Transverse colon (tissue), 4 donors: Measurements from ENCODE around the gene BLCAP. TPM values are rescaled to one million over a fixed set of nuclear protein-coding genes. Genes with fewer than 3 reads are reported as not detected.

Experiments
- DNase-seq: peaks from one replicate; pipeline ENCODE4 v3.0.0-alpha.2; 2019
- H3K27ac ChIP-seq, 4 donors: fragments of 200-600 bp; sonication (generic); 2 replicates each; pipeline ENCODE4 v1.5.1; 2016 to 2018; ENCODE audit warnings: inconsistent platforms in 4 of 4
- H3K27me3 ChIP-seq: fragments of 200-600 bp; sonication (generic); 2 replicates; pipeline ENCODE4 v1.5.1; 2017; ENCODE audit warnings: inconsistent platforms
- H3K36me3 ChIP-seq, 4 donors: fragments of 200-600 bp; sonication (generic); 2 replicates each; pipeline ENCODE4 v1.5.1; 2017 to 2019; ENCODE audit warnings: inconsistent platforms in 4 of 4
- H3K4me1 ChIP-seq, 4 donors: fragments of 200-600 bp; sonication (generic); 2 replicates each; pipeline ENCODE4 v1.5.1; 2017 to 2020; ENCODE audit warnings: inconsistent platforms in 4 of 4
- H3K4me3 ChIP-seq, 4 donors: fragments of 200-600 bp; sonication (generic); 1 replicate in 1 of 4; 2 replicates in 3 of 4; pipeline versions ENCODE4 v1.5.1 to v1.6.1; 2017 to 2019; ENCODE audit warnings: inconsistent platforms in 4 of 4
- H3K9me3 ChIP-seq, 2 donors: fragments of 200-600 bp; sonication (generic); 2 replicates each; pipeline ENCODE4 v1.5.1; 2017 to 2019; ENCODE audit warnings: inconsistent platforms in 2 of 2
- CTCF ChIP-seq, 5 experiments: fragments of 200-600 bp in 3 of 5; fragments of 450-650 bp in 2 of 5; sonication (generic) in 3 of 5; IDR thresholded peaks; 1 replicate in 2 of 5; 2 replicates in 3 of 5; pipeline ENCODE4 v1.5.1; 2016 to 2017; ENCODE audit warnings: antibody characterized with exemption in 5 of 5, inconsistent platforms in 3 of 5, mild to moderate bottlenecking in 2 of 5, moderate library complexity in 1 of 5
- EP300 ChIP-seq: sonication (generic); formaldehyde crosslinking; IDR thresholded peaks from one replicate; pipeline ENCODE4 v1.6.1; 2017; ENCODE audit warnings: antibody characterized with exemption, low read depth
- POLR2A ChIP-seq: fragments of 450-650 bp; IDR thresholded peaks from one replicate; pipeline ENCODE4 v1.6.1; 2016; ENCODE audit warnings: antibody characterized with exemption, mild to moderate bottlenecking, moderate library complexity
- POLR2AphosphoS5 ChIP-seq, 3 donors: sonication (generic); formaldehyde crosslinking; IDR thresholded peaks; one replicate each; pipeline ENCODE4 v1.6.1; 2016; ENCODE audit warnings: antibody characterized with exemption in 3 of 3
- WGBS, 2 donors: methylation state at CpG; one replicate each; pipeline ENCODE4 v1.1.5; 2018; ENCODE audit warnings: low coverage in 1 of 2; 5-methylcytosine and 5-hydroxymethylcytosine counted together
- in situ Hi-C, 4 donors: fragments of 200-750 bp; cut with MboI; loops; one replicate each; pipeline versions ENCODE4 v1.15.0 to v1.15.1; 2017; ENCODE audit warnings: low sequenced_read_pairs in 3 of 4, low pct_ligation_motif_present in 1 of 4, low pct_unique_long_range_greater_than_20kb in 1 of 4
- intact Hi-C: fragments of 100-400 bp; cut with DNase I; formaldehyde crosslinking; loops from one replicate; pipeline ENCODE4 v1.15.1; 2023; ENCODE audit warnings: low total_unique reads
- total RNA-seq, 4 donors: library from RNA; depleted of rRNA; stranded (reverse); fragments of >200 nt; gene quantifications; one replicate each; pipeline ENCODE4 v1.1.0, GENCODE V29; 2016

Gene BLCAP
- total RNA-seq, 4 donors from 2014 or later = 80.8 to 283 (median 117) TPM

GRCh38 chr20:37565134-37565811 is 37.6 kb upstream of the BLCAP start:
- H3K4me3 ChIP-seq = no peak overlapping the region
- intact Hi-C loops = loop anchor here (5.0 kb wide), 1 partner anchor 427 kb away; no protein-coding TSS in a partner anchor
- no peak for DNase-seq
- no peak overlapping the region for H3K27ac ChIP-seq
- TF ChIP-seq POLR2AphosphoS5 (IDR thresholded peaks at IDR 0.05) (no peak), POLR2A (no peak), EP300 (no peak), CTCF (IDR thresholded peaks at IDR 0.05) (no peak)
- H3K27me3 ChIP-seq = peaks cover 91% of the 10 kb centered on the region
- 62% methylated on average over 14 of the region's 14 CpGs; no CpG with 5 or more reads in 1 of the 2 donors for WGBS, 2 donors
- H3K9me3 ChIP-seq = no peaks in the 10 kb centered on the region
- peaks cover 4 to 5% (median 5%) of the 10 kb centered on the region in 4 donors for H3K4me1 ChIP-seq
- H3K36me3 ChIP-seq = no peaks in the 10 kb centered on the region
- in situ Hi-C loops = loop anchor here in 3 of 4 donors (25.0 kb wide), 2 partner anchors 422 to 672 kb away; no protein-coding TSS in a partner anchor

- 52% methylated on average over 6 of the region's 34 CpGs; no CpG with 5 or more reads in 1 of the 2 donors for whole genome bisulfite sequencing, 2 donors
- TF ChIP-seq POLR2A (no peak), CTCF (IDR thresholded peaks at IDR 0.05) (peak; percentile 71 to 89 (median 85))
- H3K9me3 ChIP-seq = no peaks in the 10 kb centered on the region
- DNase-seq = peak; percentile 44
- intact Hi-C loops = loop anchor here (5.0 kb wide), 1 partner anchor 428 kb away; no protein-coding TSS in a partner anchor
- H3K27ac ChIP-seq = no peak overlapping the region
- no peak overlapping the region for H3K4me3 ChIP-seq
- in situ Hi-C loops = loop anchor here in 3 of 4 donors (25.0 kb wide), 2 partner anchors 423 to 673 kb away; no protein-coding TSS in a partner anchor
- H3K27me3 ChIP-seq = peaks cover 88% of the 10 kb centered on the region
- H3K4me1 ChIP-seq = peaks cover 4 to 5% (median 5%) of the 10 kb centered on the region in 4 donors
- no peaks in the 10 kb centered on the region for H3K36me3 ChIP-seq
Observed at GRCh38 chr20:37564388-37565133, 36.9 kb upstream of the BLCAP start.

DNA sequence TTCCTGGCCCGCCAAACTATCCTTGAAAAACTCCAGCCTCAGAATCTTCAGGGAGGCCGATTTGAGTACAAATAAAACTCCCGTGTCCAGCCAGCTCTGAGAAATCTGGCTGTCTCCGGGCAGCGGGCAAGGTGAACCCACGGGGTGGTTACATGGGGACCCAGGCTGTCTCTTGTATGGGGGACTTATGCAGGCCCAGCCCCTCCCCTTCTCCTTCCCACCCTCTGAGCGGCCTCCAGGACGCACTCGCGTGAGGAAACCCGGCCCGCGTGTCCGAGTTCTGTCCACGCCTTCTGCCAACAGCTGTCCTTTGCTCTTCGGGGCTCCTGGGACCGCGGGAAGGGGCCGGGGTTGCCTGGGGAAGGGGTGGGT is 36.3 kb upstream of the BLCAP start:
- no peak for TF ChIP-seq POLR2AphosphoS5 (IDR thresholded peaks at IDR 0.05)
- no peak for TF ChIP-seq POLR2A
- TF ChIP-seq EP300 = no peak
- TF ChIP-seq CTCF (IDR thresholded peaks at IDR 0.05) = no peak
- H3K36me3 ChIP-seq = no peaks in the 10 kb centered on the region
- H3K4me3 ChIP-seq = no peak overlapping the region
- H3K27me3 ChIP-seq = peaks cover 82% of the 10 kb centered on the region
- peaks cover 4 to 5% (median 5%) of the 10 kb centered on the region in 4 donors for H3K4me1 ChIP-seq
- H3K9me3 ChIP-seq = no peaks in the 10 kb centered on the region
- intact Hi-C loops = no loop called here
- H3K27ac ChIP-seq = no peak overlapping the region
- WGBS, 2 donors = 0 to 34% methylated on average over 1 to 15 of the region's 19 CpGs
- in situ Hi-C loops = loop anchor here in 3 of 4 donors (25.0 kb wide), 2 partner anchors 423 to 673 kb away; no protein-coding TSS in a partner anchor
- DNase-seq = no peak

GRCh38 chr20:37562695-37563480 is 35.2 kb upstream of the BLCAP start:
- Histone ChIP-seq H3K4me1 (peaks cover 4 to 5% (median 5%) of the 10 kb centered on the region in 4 donors), H3K36me3 (no peaks in the 10 kb centered on the region), H3K27ac (no peak overlapping the region), H3K4me3 (no peak overlapping the region), H3K9me3 (no peaks in the 10 kb centered on the region), H3K27me3 (peaks cover 73% of the 10 kb centered on the region)
- WGBS, 2 donors = 64% methylated on average over 3 of the region's 3 CpGs; no CpG with 5 or more reads in 1 of the 2 donors
- no peak for DNase-seq
- intact Hi-C loops (no loop called here), in situ Hi-C loops (loop anchor here in 3 of 4 donors (25.0 kb wide), 2 partner anchors 424 to 674 kb away; no protein-coding TSS in a partner anchor)
- TF ChIP-seq POLR2AphosphoS5 (IDR thresholded peaks at IDR 0.05) (no peak), POLR2A (no peak), EP300 (no peak), CTCF (IDR thresholded peaks at IDR 0.05) (no peak)
